ENCODE measurements around the gene ESYT1.

Gene ESYT1

DNA sequence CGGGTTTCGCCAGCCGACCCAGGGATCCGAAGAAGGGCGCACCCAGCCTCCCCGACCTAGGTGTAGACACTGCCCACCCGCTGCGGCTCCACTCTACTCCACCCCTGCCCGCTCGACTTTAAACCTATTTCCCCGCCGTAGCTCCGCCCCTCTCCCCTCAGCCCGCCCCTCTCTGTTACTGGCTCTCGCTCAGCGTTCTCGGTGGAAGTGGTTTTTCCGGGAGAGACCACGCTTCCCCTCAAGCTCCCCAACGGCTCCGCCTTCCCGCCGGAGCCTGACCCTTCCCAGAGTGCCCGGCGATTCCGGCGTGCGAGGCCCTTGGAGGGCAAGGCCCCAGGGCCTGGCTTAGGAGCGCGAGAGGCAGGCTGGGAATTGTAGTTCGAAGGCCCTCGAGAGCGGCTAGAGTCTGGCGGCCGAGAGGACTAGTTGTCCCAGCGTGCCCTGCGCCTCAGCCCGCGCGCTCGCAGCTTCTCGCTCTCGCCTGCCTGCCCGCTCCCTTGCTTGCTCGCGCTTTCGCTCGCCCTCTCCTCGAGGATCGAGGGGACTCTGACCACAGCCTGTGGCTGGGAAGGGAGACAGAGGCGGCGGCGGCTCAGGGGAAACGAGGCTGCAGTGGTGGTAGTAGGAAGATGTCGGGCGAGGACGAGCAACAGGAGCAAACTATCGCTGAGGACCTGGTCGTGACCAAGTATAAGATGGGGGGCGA is 23.8 kb upstream of the ESYT1 start, which contains the start of gene PA2G4:
Gene PA2G4, plus strand, starts transcription at position 451 of the 706 bp plus-strand sequence. Its CDS starts 179 bp downstream, at position 630.
- TF ChIP-seq SIN3A (IDR thresholded peaks at IDR 0.05; ENCODE audit: borderline replicate concordance, insufficient read depth, low read length) (peak; percentile 85; the same call in 1 of the 2 replicates), FOXP2 (optimal IDR thresholded peaks at IDR 0.05; ENCODE audit: borderline replicate concordance, extremely low read depth, extremely low read length, insufficient read depth) (no peak), POLR2AphosphoS5 (IDR thresholded peaks at IDR 0.05; ENCODE audit: low read depth, low read length) (peak; percentile 73), REST (IDR thresholded peaks at IDR 0.05; ENCODE audit: insufficient read depth in 1 of 2, low read depth in 2 of 2, low read length in 2 of 2) (no peak), TAF1 (IDR thresholded peaks at IDR 0.05; ENCODE audit: borderline replicate concordance, insufficient read depth, low read length) (peak; percentile 77; the same call in 1 of the 2 replicates)

DNA sequence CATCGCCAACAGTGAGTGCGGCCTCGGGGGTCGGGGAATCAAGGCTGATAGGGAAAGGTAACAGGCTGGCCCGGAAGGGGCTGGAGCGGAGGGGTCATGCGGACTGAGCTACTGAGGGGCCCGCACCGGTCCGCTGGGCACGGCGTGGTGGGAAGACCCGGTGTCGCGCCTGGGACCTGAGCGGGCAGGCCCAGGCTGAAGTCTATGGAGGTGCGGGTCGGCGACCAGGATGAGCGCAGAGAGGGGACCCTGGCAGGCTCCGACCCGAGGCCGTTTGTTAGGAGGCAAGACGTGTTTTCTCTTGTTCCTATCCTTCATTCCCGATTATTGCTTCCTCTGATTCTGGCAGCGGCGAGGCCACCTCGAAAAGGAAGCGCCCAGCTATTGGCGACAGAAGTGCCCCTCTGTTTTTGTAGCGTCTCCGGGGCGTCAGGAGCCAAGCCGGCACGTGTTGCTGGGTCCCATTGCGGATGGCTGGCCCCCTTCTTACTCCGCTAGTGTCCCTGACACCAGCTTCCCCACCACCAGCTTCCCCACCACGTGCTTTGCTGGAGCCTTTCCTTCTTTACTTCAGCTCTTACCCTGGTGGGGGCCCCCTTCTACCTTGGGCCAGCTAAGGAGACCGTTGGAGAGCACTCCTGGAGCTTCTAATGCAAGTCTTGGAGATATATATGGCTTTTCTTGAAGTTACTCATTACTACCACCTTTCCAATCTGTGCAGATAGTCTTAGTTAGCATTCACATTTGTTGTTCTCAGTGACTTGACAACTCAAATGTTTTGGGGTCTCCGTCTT is 23.1 kb upstream of the ESYT1 start:
- TF ChIP-seq REST (IDR thresholded peaks at IDR 0.05; ENCODE audit: insufficient read depth in 1 of 2, low read depth in 2 of 2, low read length in 2 of 2) (no peak), SIN3A (IDR thresholded peaks at IDR 0.05; ENCODE audit: borderline replicate concordance, insufficient read depth, low read length) (no peak), FOXP2 (optimal IDR thresholded peaks at IDR 0.05; ENCODE audit: borderline replicate concordance, extremely low read depth, extremely low read length, insufficient read depth) (no peak), TAF1 (IDR thresholded peaks at IDR 0.05; ENCODE audit: borderline replicate concordance, insufficient read depth, low read length) (no peak), POLR2AphosphoS5 (IDR thresholded peaks at IDR 0.05; ENCODE audit: low read depth, low read length) (no peak; the same call in 1 of the 2 replicates)

GRCh38 chr12:56105609-56105902 is 22.5 kb upstream of the ESYT1 start:
- TF ChIP-seq FOXP2 (optimal IDR thresholded peaks at IDR 0.05; ENCODE audit: borderline replicate concordance, extremely low read depth, extremely low read length, insufficient read depth) (no peak), TAF1 (IDR thresholded peaks at IDR 0.05; ENCODE audit: borderline replicate concordance, insufficient read depth, low read length) (no peak), REST (IDR thresholded peaks at IDR 0.05; ENCODE audit: insufficient read depth in 1 of 2, low read depth in 2 of 2, low read length in 2 of 2) (no peak), POLR2AphosphoS5 (IDR thresholded peaks at IDR 0.05; ENCODE audit: low read depth, low read length) (no peak), SIN3A (IDR thresholded peaks at IDR 0.05; ENCODE audit: borderline replicate concordance, insufficient read depth, low read length) (no peak)

GRCh38 chr12:56107242-56107641 is 20.8 kb upstream of the ESYT1 start:
- TF ChIP-seq TAF1 (IDR thresholded peaks at IDR 0.05; ENCODE audit: borderline replicate concordance, insufficient read depth, low read length) (no peak), REST (IDR thresholded peaks at IDR 0.05; ENCODE audit: insufficient read depth in 1 of 2, low read depth in 2 of 2, low read length in 2 of 2) (no peak), POLR2AphosphoS5 (IDR thresholded peaks at IDR 0.05; ENCODE audit: low read depth, low read length) (no peak), FOXP2 (optimal IDR thresholded peaks at IDR 0.05; ENCODE audit: borderline replicate concordance, extremely low read depth, extremely low read length, insufficient read depth) (no peak), SIN3A (IDR thresholded peaks at IDR 0.05; ENCODE audit: borderline replicate concordance, insufficient read depth, low read length) (no peak)

Data from PFSK-1 (cell line).